ENCODE results near the gene FITM2.
A peak's percentile ranks its signal among the peaks of the same experiment; 100 is the strongest.

The FITM2 gene

GRCh38 chr20:44344723-44345122 lies 33.7 kb upstream of the FITM2 start:
- Histone ChIP-seq H3K27ac (ENCODE audit: poor library complexity, severe bottlenecking) (no peak overlapping the region), H3K4me3 (ENCODE audit: severe bottlenecking) (no peak overlapping the region), H3K27me3 (ENCODE audit: insufficient read depth, poor library complexity, severe bottlenecking) (no peaks in the 10 kb centered on the region), H3K36me3 (ENCODE audit: low read depth) (no peaks in the 10 kb centered on the region), H3K9me3 (ENCODE audit: severe bottlenecking) (no peaks in the 10 kb centered on the region), H3K4me1 (ENCODE audit: insufficient read depth, poor library complexity, severe bottlenecking) (no peaks in the 10 kb centered on the region)
- ATAC-seq (ENCODE audit: low read depth) (no peak), DNase-seq (ENCODE audit: low spot score) (no peak)
- TF ChIP-seq CTCF (IDR thresholded peaks at IDR 0.05; ENCODE audit: poor library complexity, severe bottlenecking): no peak

- H3K4me3 ChIP-seq (ENCODE audit: severe bottlenecking): no peak overlapping the region
- no peaks in the 10 kb centered on the region for H3K27me3 ChIP-seq (ENCODE audit: insufficient read depth, poor library complexity, severe bottlenecking)
- DNase-seq (ENCODE audit: low spot score) (no peak), ATAC-seq (ENCODE audit: low read depth) (no peak)
- H3K9me3 ChIP-seq (ENCODE audit: severe bottlenecking): no peaks in the 10 kb centered on the region
- H3K4me1 ChIP-seq (ENCODE audit: insufficient read depth, poor library complexity, severe bottlenecking): no peaks in the 10 kb centered on the region
- H3K36me3 ChIP-seq (ENCODE audit: low read depth): no peaks in the 10 kb centered on the region
- no peak for TF ChIP-seq CTCF (IDR thresholded peaks at IDR 0.05; ENCODE audit: poor library complexity, severe bottlenecking)
- no peak overlapping the region for H3K27ac ChIP-seq (ENCODE audit: poor library complexity, severe bottlenecking)
Measured at GRCh38 chr20:44343162-44343675, 32.2 kb upstream of the FITM2 start.

- Histone ChIP-seq H3K36me3 (ENCODE audit: low read depth) (no peaks in the 10 kb centered on the region), H3K9me3 (ENCODE audit: severe bottlenecking) (no peaks in the 10 kb centered on the region), H3K4me3 (ENCODE audit: severe bottlenecking) (no peak overlapping the region), H3K27me3 (ENCODE audit: insufficient read depth, poor library complexity, severe bottlenecking) (no peaks in the 10 kb centered on the region), H3K27ac (ENCODE audit: poor library complexity, severe bottlenecking) (no peak overlapping the region), H3K4me1 (ENCODE audit: insufficient read depth, poor library complexity, severe bottlenecking) (no peaks in the 10 kb centered on the region)
- TF ChIP-seq CTCF (IDR thresholded peaks at IDR 0.05; ENCODE audit: poor library complexity, severe bottlenecking): no peak
- ATAC-seq (ENCODE audit: low read depth) (no peak; the same call in 2 of the 3 replicates), DNase-seq (ENCODE audit: low spot score) (no peak)
Measured at GRCh38 chr20:44342248-44342647, 31.2 kb upstream of the FITM2 start.

- no peak within 1 kb of the TSS for H3K4me3 ChIP-seq (ENCODE audit: severe bottlenecking)
- H3K27ac ChIP-seq (ENCODE audit: poor library complexity, severe bottlenecking): no peak within 1 kb of the TSS
- no peaks in the 10 kb centered on the region for H3K36me3 ChIP-seq (ENCODE audit: low read depth)
- no peak for TF ChIP-seq CTCF (IDR thresholded peaks at IDR 0.05; ENCODE audit: poor library complexity, severe bottlenecking)
- 0 out of 3 replicates have a peak, but pooled peaks have one; percentile 4 for ATAC-seq (ENCODE audit: low read depth)
- DNase-seq (ENCODE audit: low spot score): no peak
- no peaks in the 10 kb centered on the region for H3K9me3 ChIP-seq (ENCODE audit: severe bottlenecking)
- H3K27me3 ChIP-seq (ENCODE audit: insufficient read depth, poor library complexity, severe bottlenecking): no peaks in the 10 kb centered on the region
- no peaks in the 10 kb centered on the region for H3K4me1 ChIP-seq (ENCODE audit: insufficient read depth, poor library complexity, severe bottlenecking)
Measured at GRCh38 chr20:44336725-44337380, 25.9 kb upstream of the FITM2 start, which contains the start of gene R3HDML. Gene R3HDML, plus strand, starts transcription at chr20:44337043. Its CDS starts 115 bp downstream, at chr20:44337158.

- DNase-seq (ENCODE audit: low spot score): no peak
Measured at GRCh38 chr20:44336086-44336485, 25.1 kb upstream of the FITM2 start.

More at GRCh38 chr20:44336086-44336485, 25.1 kb upstream of the FITM2 start:
- no peaks in the 10 kb centered on the region for H3K9me3 ChIP-seq (ENCODE audit: severe bottlenecking)
- ATAC-seq (ENCODE audit: low read depth): peak; percentile 25
- H3K4me1 ChIP-seq (ENCODE audit: insufficient read depth, poor library complexity, severe bottlenecking): no peaks in the 10 kb centered on the region
- no peak for TF ChIP-seq CTCF (IDR thresholded peaks at IDR 0.05; ENCODE audit: poor library complexity, severe bottlenecking)
- H3K27me3 ChIP-seq (ENCODE audit: insufficient read depth, poor library complexity, severe bottlenecking): no peaks in the 10 kb centered on the region
- no peak overlapping the region for H3K27ac ChIP-seq (ENCODE audit: poor library complexity, severe bottlenecking)
- H3K4me3 ChIP-seq (ENCODE audit: severe bottlenecking): no peak overlapping the region
- no peaks in the 10 kb centered on the region for H3K36me3 ChIP-seq (ENCODE audit: low read depth)
